ENCODE data around the gene CENATAC.
"Not testable (repeated sequence)": the region's sequence is repeated elsewhere in the genome, so short reads cannot be mapped to it uniquely, and the experiment has no call there.

CENATAC gene

DNA sequence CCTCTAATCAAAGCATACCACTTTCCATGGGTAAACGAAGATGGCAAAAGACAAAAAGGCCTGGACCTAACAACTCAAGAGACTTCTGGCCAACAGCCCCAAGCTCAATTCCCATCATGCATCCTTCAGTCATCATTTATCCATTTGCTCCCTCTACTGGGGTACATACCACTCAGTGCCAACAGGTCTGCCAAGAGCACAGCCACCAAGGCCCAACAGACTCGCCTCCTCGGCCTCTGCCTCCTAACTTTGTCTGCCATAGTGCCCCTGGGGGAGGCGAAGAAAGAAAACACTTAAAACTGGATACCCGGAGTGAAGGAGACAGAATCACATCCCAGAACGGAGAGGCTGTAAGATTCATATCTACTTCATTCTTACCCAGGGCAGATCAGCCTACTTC is 58.0 kb downstream of the CENATAC start:
- peak; percentile 30 for DNase-seq

GRCh38 chr11:119056421-119056999 is 58.6 kb downstream of the CENATAC start:
- DNase-seq, result peak; percentile 50

GRCh38 chr11:119057000-119057769 is 59.2 kb downstream of the CENATAC start, which contains the start of gene HYOU1:
Gene HYOU1 (minus strand): TSS chr11:119057205. CDS start chr11:119056160, 1,045 bp downstream.
- peak; percentile 99 for DNase-seq

DNA sequence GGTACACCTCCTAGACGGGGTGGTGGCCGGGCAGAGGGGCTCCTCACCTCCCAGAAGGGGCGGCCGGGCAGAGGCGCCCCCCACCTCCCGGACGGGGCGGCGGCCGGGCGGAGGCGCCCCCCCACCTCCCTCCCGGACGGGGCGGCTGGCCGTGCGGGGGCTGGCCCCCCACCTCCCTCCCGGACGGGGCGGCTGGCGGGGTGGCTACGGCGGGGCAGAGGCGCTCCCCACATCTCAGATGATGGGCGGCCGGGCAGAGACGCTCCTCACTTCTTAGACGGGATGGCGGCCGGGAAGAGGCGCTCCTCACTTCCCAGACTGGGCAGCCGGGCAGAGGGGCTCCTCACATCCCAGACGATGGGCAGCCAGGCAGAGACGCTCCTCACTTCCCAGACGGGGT is 61.2 kb downstream of the CENATAC start:
- DNase-seq, result not testable (repeated sequence)

GRCh38 chr11:119061256-119061655 is 63.3 kb downstream of the CENATAC start:
- DNase-seq, result no peak

- DNase-seq, result no peak
Observed at GRCh38 chr11:119062779-119063178, 64.8 kb downstream of the CENATAC start.

- peak; percentile 61 for DNase-seq
Observed at GRCh38 chr11:119065369-119065768, 67.4 kb downstream of the CENATAC start.
